IPS-NIHi7 (cell line): Measurements from ENCODE around the gene ZFTA.
"Not testable (repeated sequence)": the region's sequence is repeated elsewhere in the genome, so short reads cannot be mapped to it uniquely, and the experiment has no call there.

Experiments
- DNase-seq: peaks from one replicate; pipeline ENCODE4 v3.0.0; 2012; ENCODE audit warnings: mixed read lengths; ENCODE audit errors: extremely low spot score

Gene ZFTA

GRCh38 chr11:63775191-63775590 lies 6.6 kb upstream of the ZFTA start:
- no peak for DNase-seq

GRCh38 chr11:63771741-63772318 lies 3.3 kb upstream of the ZFTA start:
- not testable (repeated sequence) for DNase-seq

GRCh38 chr11:63770763-63771162 lies 2.2 kb upstream of the ZFTA start:
- DNase-seq = no peak

- DNase-seq = no peak
Observed at GRCh38 chr11:63769714-63770455, 1.3 kb upstream of the ZFTA start.

GRCh38 chr11:63769042-63769713 lies 603 bp upstream of the ZFTA start:
- no peak for DNase-seq

- DNase-seq = peak; percentile 76
Observed at GRCh38 chr11:63767565-63768236, 874 bp downstream of the ZFTA start.

- DNase-seq = no peak
Observed at GRCh38 chr11:63767267-63767564, 1.4 kb downstream of the ZFTA start.

GRCh38 chr11:63766531-63767235 lies 1.9 kb downstream of the ZFTA start:
- no peak for DNase-seq

GRCh38 chr11:63765688-63766241 lies 2.8 kb downstream of the ZFTA start:
- DNase-seq = no peak

GRCh38 chr11:63764679-63765647 lies 3.6 kb downstream of the ZFTA start:
- peak; percentile 54 for DNase-seq

GRCh38 chr11:63764340-63764678 lies 4.3 kb downstream of the ZFTA start:
- no peak for DNase-seq

- DNase-seq = peak; percentile 73
Observed at GRCh38 chr11:63763496-63764339, 4.9 kb downstream of the ZFTA start.

GRCh38 chr11:63762654-63763495 lies 5.7 kb downstream of the ZFTA start:
- peak; percentile 57 for DNase-seq

- peak; percentile 82 for DNase-seq
Observed at GRCh38 chr11:63761931-63762653, 6.5 kb downstream of the ZFTA start.

GRCh38 chr11:63761188-63761587 lies 7.4 kb downstream of the ZFTA start:
- peak; percentile 75 for DNase-seq

GRCh38 chr11:63760487-63761079 lies 8.0 kb downstream of the ZFTA start:
- DNase-seq = no peak

- DNase-seq = no peak
Observed at GRCh38 chr11:63756919-63757761, 11.4 kb downstream of the ZFTA start.
